Measurements from ENCODE around the gene OR4F17. TPM values are rescaled to one million over a fixed set of nuclear protein-coding genes. Genes with fewer than 3 reads are reported as not detected.

Gene OR4F17
- total and polyA plus RNA-seq, 2 of the 4 experiments (the other 2 are of a cell fraction), result not detected

Other genes with a start within 250 kb of the OR4F17 start
- 2.3 and 2.8 TPM in 2 replicates for gene PLPP2, start 184.3 kb downstream of the OR4F17 start, total RNA-seq (2012; rRNA removed)
- 4.0 and 4.2 TPM in 2 replicates for gene PLPP2, start 184.3 kb downstream of the OR4F17 start, polyA plus RNA-seq (2012; rRNA removed)
- gene MIER2, start 237.7 kb downstream of the OR4F17 start, total RNA-seq (2012; rRNA removed), result 11.4 and 28.0 TPM in 2 replicates
- gene MIER2, start 237.7 kb downstream of the OR4F17 start, polyA plus RNA-seq (2012; rRNA removed), result 28.4 and 32.3 TPM in 2 replicates